NCI-H1694 treated with DMSO at 0.1 percent for 48 hours (cell line): ENCODE measurements around the gene MYRF.
A peak's percentile ranks its signal among the peaks of the same experiment; 100 is the strongest.

Experiments
- DNase-seq: peaks from one replicate; lab custom pipeline; 2025; lab: John Stamatoyannopoulos, UW

Gene MYRF

DNA sequence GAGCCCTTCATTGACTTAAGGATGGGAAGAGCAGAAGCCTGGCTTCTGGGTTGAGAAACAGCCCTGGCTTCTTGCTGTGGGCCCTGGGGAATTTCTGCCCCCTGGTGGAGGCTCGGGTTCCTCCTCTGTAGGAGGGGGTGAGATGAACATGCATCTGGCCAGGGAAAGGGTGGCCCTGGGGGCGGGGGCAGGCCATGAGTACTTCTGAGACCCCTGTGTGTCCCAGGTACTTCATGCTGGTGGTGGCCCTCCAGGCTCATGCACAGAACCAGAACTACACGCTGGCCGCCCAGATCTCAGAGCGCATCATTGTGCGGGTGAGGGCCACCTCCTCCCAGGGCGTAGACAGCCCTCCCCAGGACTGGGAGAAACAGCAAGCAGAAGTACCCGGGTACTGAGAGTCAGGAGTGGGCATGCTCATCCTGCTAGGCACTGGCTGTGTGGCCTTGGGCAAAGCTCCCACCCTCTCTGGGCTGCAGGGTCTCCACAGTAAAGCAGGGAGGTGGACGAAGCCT lies 24.2 kb downstream of the MYRF start:
- peak; percentile 37 for DNase-seq

- no peak for DNase-seq
These were observed 25.0 kb downstream of the MYRF start for GRCh38 chr11:61777234-61778090.

GRCh38 chr11:61778357-61778886 lies 26.0 kb downstream of the MYRF start:
- DNase-seq: no peak

GRCh38 chr11:61778920-61779650 lies 26.6 kb downstream of the MYRF start:
- no peak for DNase-seq

DNA sequence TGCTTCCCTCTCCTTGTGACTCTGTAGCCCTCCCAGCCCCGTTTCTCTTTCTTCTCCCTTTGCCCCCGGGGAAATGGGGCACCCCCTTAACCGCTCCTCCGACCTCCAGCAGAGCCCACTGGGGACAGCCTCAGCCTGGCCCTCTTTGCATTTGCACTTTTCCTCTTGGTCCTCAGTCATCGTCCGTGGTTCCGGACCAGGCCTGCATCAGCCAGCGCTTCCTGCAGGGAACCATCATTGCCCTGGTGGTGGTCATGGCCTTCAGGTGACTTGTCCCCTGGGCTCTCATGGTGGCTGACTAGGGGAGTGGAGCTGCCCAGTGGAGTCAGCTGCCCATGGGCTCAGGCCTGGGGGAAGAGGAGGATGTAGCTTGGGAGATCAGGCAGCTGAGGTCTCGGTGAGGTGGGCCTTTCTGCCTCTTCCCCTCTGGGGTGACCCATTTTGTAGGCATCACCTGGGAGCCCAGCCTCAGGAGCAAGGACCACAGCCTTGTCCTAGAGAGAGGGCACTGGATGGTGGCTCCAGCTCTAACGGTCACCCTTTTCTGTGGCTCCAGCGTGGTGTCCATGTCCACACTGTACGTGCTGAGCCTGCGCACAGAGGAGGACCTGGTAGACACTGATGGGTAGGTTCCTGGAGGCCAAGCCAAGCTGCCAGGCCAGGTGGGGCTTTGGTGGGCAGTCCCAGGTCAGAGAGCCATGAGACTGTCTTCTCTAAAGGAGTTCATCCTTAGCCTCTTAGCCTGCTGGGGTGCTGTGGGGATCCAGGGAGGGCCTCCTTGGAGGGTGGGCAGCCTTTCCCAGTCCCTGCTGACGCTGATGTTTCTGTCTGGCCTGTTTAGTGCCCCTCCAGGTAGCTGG lies 27.5 kb downstream of the MYRF start:
- no peak for DNase-seq

- DNase-seq: no peak
These were observed 28.2 kb downstream of the MYRF start for GRCh38 chr11:61780581-61781162.

GRCh38 chr11:61781585-61781984 lies 29.1 kb downstream of the MYRF start:
- DNase-seq: no peak

GRCh38 chr11:61782299-61782698 lies 29.9 kb downstream of the MYRF start:
- DNase-seq: no peak

GRCh38 chr11:61782841-61783240 lies 30.4 kb downstream of the MYRF start:
- DNase-seq: no peak

GRCh38 chr11:61783717-61784505 lies 31.5 kb downstream of the MYRF start:
- no peak for DNase-seq

GRCh38 chr11:61784506-61784805 lies 32.0 kb downstream of the MYRF start:
- no peak for DNase-seq

- DNase-seq: no peak
These were observed 33.5 kb downstream of the MYRF start for GRCh38 chr11:61785837-61786402.

GRCh38 chr11:61787928-61788491 lies 35.6 kb downstream of the MYRF start:
- DNase-seq: peak; percentile 6

DNA sequence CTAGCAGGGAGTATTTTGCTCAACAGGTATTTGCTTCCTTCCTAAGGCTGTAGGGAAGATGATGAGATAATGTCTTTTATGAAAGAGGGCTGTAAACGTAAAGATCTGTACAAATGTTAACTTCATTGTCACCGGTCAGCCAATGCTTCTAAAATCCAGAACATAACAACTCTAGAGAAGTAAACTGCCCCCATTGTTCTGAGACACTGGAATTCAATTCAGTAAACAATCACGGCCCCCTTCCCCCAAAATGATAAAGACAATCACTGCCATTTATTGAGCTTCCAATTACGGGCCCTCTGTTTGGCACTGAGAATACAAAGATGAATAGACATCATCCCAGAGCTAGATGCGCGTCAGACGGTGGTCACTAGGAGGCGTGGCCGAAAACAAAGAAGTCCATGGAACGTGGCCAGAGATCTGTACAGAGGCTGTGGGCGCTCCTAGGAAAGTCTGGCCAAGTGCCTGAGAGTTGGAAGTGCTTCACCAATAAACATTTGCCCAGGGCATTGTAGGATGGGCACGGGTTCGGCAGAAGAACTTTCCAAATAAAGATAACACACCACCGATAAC lies 39.4 kb downstream of the MYRF start:
- DNase-seq: no peak

DNA sequence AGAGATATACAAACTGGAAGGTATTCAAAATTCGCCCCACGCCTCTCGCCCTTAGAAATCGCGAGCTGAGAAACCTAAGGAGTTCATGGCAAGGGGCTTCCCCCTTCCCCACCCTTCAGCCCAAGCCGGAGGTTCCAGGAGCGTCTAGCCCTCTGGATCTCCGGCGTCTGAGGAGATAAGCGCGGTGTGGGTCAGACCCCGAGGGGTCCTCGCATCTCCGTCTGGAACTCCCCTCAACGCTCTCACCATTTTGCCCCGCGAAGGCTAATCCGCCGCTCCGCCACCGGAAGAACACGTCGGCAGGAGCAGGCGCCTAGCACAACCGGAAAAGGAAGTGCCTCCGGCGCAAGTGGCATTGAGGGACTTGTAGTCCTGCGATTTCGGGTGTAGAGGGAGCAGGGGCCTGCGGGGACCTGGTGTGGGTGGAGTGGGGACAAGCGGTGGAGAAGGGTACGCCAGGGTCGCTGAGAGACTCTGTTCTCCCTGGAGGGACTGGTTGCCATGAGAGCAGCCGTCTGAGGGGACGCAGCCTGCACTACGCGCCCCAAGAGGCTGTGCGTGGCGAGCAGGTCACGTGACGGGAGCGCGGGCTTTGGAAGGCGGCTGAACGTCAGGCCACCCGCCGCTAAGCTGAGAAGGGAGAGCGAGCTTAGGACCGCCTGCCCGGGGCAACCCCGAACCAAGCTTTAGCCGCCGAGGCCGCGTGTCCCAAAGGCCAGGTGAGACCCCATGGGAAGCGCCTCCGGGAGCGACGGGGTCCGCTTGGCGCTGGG lies 40.1 kb downstream of the MYRF start, which contains the start of the genes FEN1 and TMEM258:
FEN1 (plus strand) TSS at position 602 of the 773 bp plus-strand sequence. CDS start 2,451 bp downstream, outside the sequence.
TMEM258 (minus strand) TSS at position 290 of the 773 bp plus-strand sequence; CDS start at position 249, 41 bp downstream.
- peak; percentile 94 for DNase-seq

DNA sequence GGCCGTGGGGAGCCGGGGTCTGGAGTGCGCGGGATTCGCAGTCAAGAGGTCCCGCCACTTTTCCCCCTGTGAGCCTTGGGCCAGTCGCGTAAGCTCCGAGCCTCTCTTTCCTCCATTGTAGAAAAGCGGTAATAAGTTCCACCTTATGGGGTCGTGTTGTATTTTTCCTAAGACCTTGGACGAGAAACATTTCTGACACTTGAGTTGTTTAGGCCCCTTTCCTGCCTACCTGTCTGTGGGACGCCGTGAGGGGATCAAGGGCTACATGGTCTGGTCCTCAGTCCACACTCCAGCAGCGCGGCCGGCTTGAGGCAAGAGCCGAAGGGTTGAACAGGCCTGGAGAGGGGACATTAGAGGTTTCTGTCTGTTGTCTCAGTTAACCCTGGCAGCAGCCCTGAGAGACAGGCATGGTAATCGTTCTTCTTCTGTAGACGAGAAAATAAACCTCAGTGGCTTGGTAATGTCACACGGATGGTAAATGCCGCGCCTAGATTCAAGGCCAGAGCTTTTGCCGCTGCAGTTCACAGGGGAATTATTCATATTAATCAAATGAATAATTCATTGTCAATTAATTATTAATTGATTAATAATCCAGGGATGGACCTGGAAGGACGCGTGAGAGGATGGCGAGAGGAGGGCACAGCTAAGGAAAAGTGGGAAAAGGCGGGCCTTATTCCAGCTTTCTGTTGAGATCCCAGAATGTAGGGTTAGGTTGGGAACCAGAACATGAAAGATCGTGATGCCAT lies 40.8 kb downstream of the MYRF start:
- peak; percentile 39 for DNase-seq

DNA sequence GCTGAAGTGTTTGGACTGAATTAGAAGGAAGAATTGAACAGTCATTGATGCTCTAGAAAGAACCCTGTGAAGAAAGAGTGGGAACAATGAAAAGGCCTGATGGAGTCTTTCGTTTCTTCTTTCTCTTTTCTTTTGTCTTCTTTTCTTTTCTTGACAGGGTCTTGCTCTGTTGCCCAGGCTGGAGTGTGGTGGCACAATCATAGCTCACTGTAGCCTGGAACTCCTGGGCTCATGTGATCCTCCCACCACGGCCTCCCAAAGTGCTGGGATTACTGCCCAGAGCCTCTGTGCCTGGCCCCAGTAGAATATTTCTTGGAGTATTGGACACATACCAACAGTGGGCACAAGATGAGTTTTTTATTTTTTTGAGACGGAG lies 41.4 kb downstream of the MYRF start:
- no peak for DNase-seq

DNA sequence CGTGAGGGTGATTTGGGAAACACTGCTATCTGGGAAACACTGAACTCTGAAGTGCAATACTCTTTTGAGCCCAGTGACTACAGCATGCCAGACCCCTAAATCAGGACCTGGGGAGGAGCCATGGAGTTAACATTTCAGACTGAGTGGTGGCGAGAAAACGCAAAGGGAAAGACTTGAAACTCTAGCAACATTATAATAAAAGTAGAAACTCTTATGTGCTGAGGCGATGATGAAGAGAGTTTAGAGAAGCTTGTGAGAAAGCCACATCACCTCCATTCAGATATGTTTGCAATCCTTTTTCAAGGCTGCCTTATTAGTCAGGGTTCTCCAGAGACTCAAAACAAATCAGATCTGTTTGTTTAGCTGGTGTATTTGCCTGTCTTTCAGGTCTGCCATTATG lies 42.1 kb downstream of the MYRF start:
- no peak for DNase-seq
